HepG2 (cell line): ENCODE data around the gene STKLD1. TPM values are rescaled to one million over a fixed set of nuclear protein-coding genes. Genes with fewer than 3 reads are reported as not detected.

Experiments
- ARID3A ChIP-seq: IDR thresholded peaks from 2 replicates; pipeline ENCODE4 v1.6.1; 2012; ENCODE audit warnings: low read depth, low read length, improper control_type of control experiment
- NFRKB ChIP-seq: fragments of 450-650 bp; IDR thresholded peaks from 2 replicates; pipeline ENCODE4 v1.6.1; 2017
- TERF1 ChIP-seq: sonication (generic); formaldehyde crosslinking; IDR thresholded peaks from 2 replicates; pipeline ENCODE4 v1.8.0; 2022; ENCODE audit warnings: mild to moderate bottlenecking, missing genetic modification reagents, moderate library complexity
- THAP11 ChIP-seq: IDR thresholded peaks from 2 replicates; pipeline ENCODE4 v1.6.1; 2016; ENCODE audit warnings: missing biosample characterization, missing genetic modification reagents
- ZBTB40 ChIP-seq, 2 experiments: fragments of 450-650 bp in 1 of 2; sonication (generic) in 1 of 2; formaldehyde crosslinking in 1 of 2; IDR thresholded peaks; 2 replicates each; pipeline versions ENCODE4 v1.6.1 to v1.8.0; 2016 to 2022; ENCODE audit warnings: antibody characterized with exemption in 1 of 2, mild to moderate bottlenecking in 1 of 2, missing genetic modification reagents in 1 of 2
- ZFP37 ChIP-seq: sonication (generic); formaldehyde crosslinking; IDR thresholded peaks from 2 replicates; pipeline ENCODE4 v1.4.0; 2020; ENCODE audit warnings: missing genetic modification reagents, borderline replicate concordance
- ZFP41 ChIP-seq: sonication (generic); formaldehyde crosslinking; IDR thresholded peaks from 2 replicates; pipeline ENCODE4 v1.4.0; 2020; ENCODE audit warnings: mild to moderate bottlenecking, missing genetic modification reagents, borderline replicate concordance
- ZIK1 ChIP-seq: sonication (generic); formaldehyde crosslinking; IDR thresholded peaks from 2 replicates; pipeline ENCODE4 v1.5.0; 2020; ENCODE audit warnings: mild to moderate bottlenecking, low read depth, missing genetic modification reagents, borderline replicate concordance
- ZNF138 ChIP-seq: sonication (generic); formaldehyde crosslinking; IDR thresholded peaks from 2 replicates; pipeline ENCODE4 v1.5.0; 2020; ENCODE audit warnings: mild to moderate bottlenecking, low read depth, missing genetic modification reagents
- ZNF282 ChIP-seq: fragments of 450-650 bp; IDR thresholded peaks from 2 replicates; pipeline ENCODE4 v1.6.1; 2018; ENCODE audit not compliant: partially characterized antibody
- ZNF558 ChIP-seq: sonication (generic); formaldehyde crosslinking; IDR thresholded peaks from 2 replicates; pipeline ENCODE4 v1.9.0; 2022; ENCODE audit warnings: mild to moderate bottlenecking, missing genetic modification reagents, borderline replicate concordance
- ZNF678 ChIP-seq: sonication (generic); formaldehyde crosslinking; IDR thresholded peaks from 2 replicates; pipeline ENCODE4 v1.4.0; 2020; ENCODE audit warnings: mild to moderate bottlenecking, missing genetic modification reagents
- ZUFSP ChIP-seq: sonication (generic); formaldehyde crosslinking; IDR thresholded peaks from 2 replicates; pipeline ENCODE4 v1.9.0; 2021; ENCODE audit warnings: missing genetic modification reagents, mild to moderate bottlenecking, borderline replicate concordance
- polyA plus RNA-seq, 8 experiments: library from polyadenylated mRNA; depleted of rRNA in 3 of 8; stranded (reverse) in 7 of 8; unstranded in 1 of 8; fragments of >200 nt; fragmentation: Illumina TruSeq in 4 of 8; extraction: Trizol in 4 of 8; gene quantifications; 2 replicates each; pipeline versions ENCODE4 v1.2.1 to v1.2.3, GENCODE V29; 2011 to 2016; ENCODE audit warnings: low read depth in 4 of 8, missing spikeins in 1 of 8, mixed read lengths in 1 of 8; ENCODE audit not compliant: insufficient read depth in 1 of 8
- total RNA-seq, 5 experiments: library from RNA; depleted of rRNA; stranded (reverse); fragments of >200 nt; fragmentation: Illumina TruSeq; extraction: Trizol; gene quantifications; 2 replicates each; pipeline ENCODE4 v1.2.3, GENCODE V29; 2016; ENCODE audit warnings: low read depth in 1 of 5

Gene STKLD1
- total and polyA plus RNA-seq, 2 of the 13 experiments (the other 11 are each of a cell fraction or from before 2014, with no cell fraction given) = 1.5 to 2.2 TPM

- TF ChIP-seq ZBTB40 (IDR thresholded peaks at IDR 0.05) (peak; percentile 18; the same call in 1 of the 2 replicates), ZBTB40 (CRISPR knock-in tag; IDR thresholded peaks at IDR 0.05) (peak; percentile 73), ZFP41 (CRISPR knock-in tag) (peak; percentile 52; the same call in 1 of the 2 replicates), ZUFSP (CRISPR knock-in tag) (no peak), ZNF282 (no peak), TERF1 (CRISPR knock-in tag) (no peak), ARID3A (no peak), NFRKB (no peak), THAP11 (CRISPR knock-in tag) (peak; percentile 95), ZFP37 (CRISPR knock-in tag) (peak; percentile 82), ZIK1 (CRISPR knock-in tag) (peak; percentile 94; the same call in 1 of the 2 replicates), ZNF678 (peak; percentile 40; the same call in 1 of the 2 replicates), ZNF558 (CRISPR knock-in tag) (peak; percentile 89; the same call in 1 of the 2 replicates), ZNF138 (CRISPR knock-in tag) (0 out of 2 replicates have a peak, but pooled peaks have one; percentile 58)
Measured at GRCh38 chr9:133335924-133336811, 40.0 kb upstream of the STKLD1 start, which contains the start of gene SURF6 (continued).
